SK-N-SH (cell line): ENCODE measurements around the gene TNNT2. TPM values are rescaled to one million over a fixed set of nuclear protein-coding genes. Genes with fewer than 3 reads are reported as not detected.

Experiments used
- CTCF ChIA-PET: fragments of 300-600, 350-600 bp; formaldehyde crosslinking; extraction: SDS; loops from one replicate; lab custom pipeline; 2021; lab: Yijun Ruan, JAX
- POLR2A ChIA-PET: fragments of 350-600 bp; sonication (Branson Sonifier 250); formaldehyde crosslinking; extraction: SDS; loops from one replicate; lab custom pipeline; 2020; ENCODE audit warnings: antibody characterized with exemption, inconsistent platforms; lab: Yijun Ruan, JAX
- DNase-seq: peaks from one replicate; pipeline ENCODE4 v3.0.0; 2012
- H2AFZ ChIP-seq: fragments of 200-600 bp; sonication (generic); 2 replicates; pipeline ENCODE4 v1.8.1; 2016; ENCODE audit warnings: antibody characterized with exemption, mild to moderate bottlenecking, low read depth
- H3F3A ChIP-seq: fragments of 200-600 bp; sonication (generic); replicated peaks from 2 replicates; pipeline ENCODE3; 2016; ENCODE audit warnings: antibody characterized with exemption, mild to moderate bottlenecking; ENCODE audit not compliant: insufficient read depth
- H3K27ac ChIP-seq, 2 experiments: fragments of 200-500 bp in 1 of 2; fragments of 200-600 bp in 1 of 2; sonication (Bioruptor generic) in 1 of 2; sonication (generic), shearing (Covaris generic) in 1 of 2; 2 replicates each; pipeline versions ENCODE4 v1.5.1 to v1.6.1; 2014 to 2016; ENCODE audit warnings: low read depth in 2 of 2, inconsistent platforms in 1 of 2, low read length in 1 of 2, mild to moderate bottlenecking in 1 of 2, mixed read lengths in 1 of 2
- H3K27me3 ChIP-seq: fragments of 200-600 bp; sonication (generic), shearing (Covaris generic); 2 replicates; pipeline ENCODE4 v1.6.1; 2016; ENCODE audit warnings: mixed run types; ENCODE audit not compliant: insufficient read depth
- H3K36me3 ChIP-seq, 2 experiments: fragments of 200-500 bp in 1 of 2; fragments of 200-600 bp in 1 of 2; sonication (Bioruptor generic) in 1 of 2; sonication (generic) in 1 of 2; replicated peaks in 1 of 2; 2 replicates each; pipeline versions ENCODE3 to v1.5.1; 2014 to 2016; ENCODE audit warnings: low read length in 1 of 2, mild to moderate bottlenecking in 1 of 2; ENCODE audit not compliant: insufficient read depth in 2 of 2, control insufficient read depth in 1 of 2
- H3K4me1 ChIP-seq, 2 experiments: fragments of 200-500 bp in 1 of 2; fragments of 200-600 bp in 1 of 2; sonication (Bioruptor generic) in 1 of 2; sonication (generic), shearing (Covaris generic) in 1 of 2; 2 replicates each; pipeline versions ENCODE4 v1.5.1 to v1.6.1; 2014 to 2016; ENCODE audit warnings: low read depth in 1 of 2, low read length in 1 of 2, mixed run types in 1 of 2; ENCODE audit not compliant: insufficient read depth in 2 of 2, control insufficient read depth in 1 of 2
- H3K4me2 ChIP-seq: fragments of 200-600 bp; sonication (generic), shearing (Covaris generic); 2 replicates; pipeline ENCODE4 v1.6.1; 2017; ENCODE audit warnings: mixed run types
- H3K4me3 ChIP-seq, 2 experiments: fragments of 200-500 bp in 1 of 2; fragments of 200-600 bp in 1 of 2; sonication (Bioruptor generic) in 1 of 2; sonication (generic), shearing (Covaris generic) in 1 of 2; 2 replicates each; pipeline versions ENCODE4 v1.5.1 to v1.8.1; 2014 to 2016; ENCODE audit warnings: low read depth in 2 of 2, inconsistent platforms in 1 of 2, low read length in 1 of 2, mild to moderate bottlenecking in 1 of 2, mixed read lengths in 1 of 2, moderate library complexity in 1 of 2
- H3K79me2 ChIP-seq: fragments of 200-600 bp; sonication (generic); 2 replicates; pipeline ENCODE4 v1.8.1; 2017; ENCODE audit warnings: mild to moderate bottlenecking; ENCODE audit not compliant: insufficient read depth
- H3K9ac ChIP-seq: fragments of 200-600 bp; sonication (generic); 2 replicates; pipeline ENCODE4 v1.6.1; 2017; ENCODE audit warnings: mixed run types
- H3K9me2 ChIP-seq: fragments of 200-600 bp; sonication (generic); 2 replicates; pipeline ENCODE4 v1.6.1; 2017; ENCODE audit warnings: mixed run types
- H3K9me3 ChIP-seq: fragments of 200-600 bp; sonication (generic); 2 replicates; pipeline ENCODE4 v1.6.1; 2017; ENCODE audit warnings: mixed run types, mild to moderate bottlenecking, moderate library complexity
- H4K20me1 ChIP-seq: fragments of 200-600 bp; sonication (generic); 2 replicates; pipeline ENCODE4 v1.6.1; 2017; ENCODE audit warnings: mild to moderate bottlenecking, mixed run types; ENCODE audit not compliant: insufficient read depth
- CTCF ChIP-seq: fragments of 200-600 bp; sonication (generic); IDR thresholded peaks from 2 replicates; pipeline ENCODE4 v1.6.1; 2017; ENCODE audit warnings: antibody characterized with exemption, mild to moderate bottlenecking, moderate library complexity
- ELF1 ChIP-seq: IDR thresholded peaks from 2 replicates; pipeline ENCODE4 v1.4.0; 2012
- FOXJ3 ChIP-seq: sonication (generic); formaldehyde crosslinking; IDR thresholded peaks from 2 replicates; pipeline ENCODE4 v1.5.1; 2020; ENCODE audit warnings: mild to moderate bottlenecking, missing genetic modification reagents
- FOXM1 ChIP-seq: IDR thresholded peaks from 2 replicates; pipeline ENCODE4 v1.4.0; 2012; ENCODE audit warnings: low read depth, mild to moderate bottlenecking
- IRF3 ChIP-seq: fragments of 150-350 bp; IDR thresholded peaks from 2 replicates; pipeline ENCODE4 v1.6.1; 2016; ENCODE audit warnings: mild to moderate bottlenecking, low read depth, low read length
- JUND ChIP-seq: IDR thresholded peaks from 2 replicates; pipeline ENCODE4 v1.4.0; 2012
- MAX ChIP-seq: IDR thresholded peaks from 2 replicates; pipeline ENCODE4 v1.4.0; 2012; ENCODE audit warnings: low read depth
- MEF2A ChIP-seq: IDR thresholded peaks from 2 replicates; pipeline ENCODE4 v1.4.0; 2012; ENCODE audit warnings: low read depth, borderline replicate concordance
- MXI1 ChIP-seq: IDR thresholded peaks from 2 replicates; pipeline ENCODE4 v1.6.1; 2012; ENCODE audit warnings: mild to moderate bottlenecking, low read depth, low read length, improper control_type of control experiment
- NRF1 ChIP-seq: IDR thresholded peaks from 2 replicates; pipeline ENCODE4 v1.6.1; 2012; ENCODE audit warnings: low read depth, mild to moderate bottlenecking, low read length
- RXRA ChIP-seq: IDR thresholded peaks from 2 replicates; pipeline ENCODE4 v1.4.0; 2012; ENCODE audit warnings: low read depth, mild to moderate bottlenecking, borderline replicate concordance
- SIN3A ChIP-seq: IDR thresholded peaks from 2 replicates; pipeline ENCODE4 v1.6.1; 2012; ENCODE audit warnings: low read depth, mild to moderate bottlenecking, low read length, moderate library complexity, borderline replicate concordance
- SMC3 ChIP-seq: IDR thresholded peaks from 2 replicates; pipeline ENCODE4 v1.6.1; 2012; ENCODE audit warnings: low read depth, low read length, improper control_type of control experiment
- TAF1 ChIP-seq: IDR thresholded peaks from 2 replicates; pipeline ENCODE4 v1.6.1; 2012; ENCODE audit warnings: low read depth, mild to moderate bottlenecking, low read length, moderate library complexity, borderline replicate concordance
- TCF12 ChIP-seq: IDR thresholded peaks from 2 replicates; pipeline ENCODE4 v1.4.0; 2012
- YY1 ChIP-seq: IDR thresholded peaks from 2 replicates; pipeline ENCODE4 v1.4.0; 2012; ENCODE audit warnings: low read depth, mild to moderate bottlenecking
- WGBS: methylation state at CpG from one replicate; pipeline ENCODE4 v1.1.6; 2017; ENCODE audit warnings: low lambda C conversion rate; 5-methylcytosine and 5-hydroxymethylcytosine counted together
- polyA plus RNA-seq, 3 experiments: library from polyadenylated mRNA; depleted of rRNA; stranded (reverse); fragments of >200 nt; gene quantifications; 2 replicates each; pipeline ENCODE4 v1.2.3, GENCODE V29; 2012
- TF ChIP-seq, protein P1 (sequence below): IDR thresholded peaks from 2 replicates; pipeline ENCODE4; 2012
- TF ChIP-seq, protein P2 (sequence below): fragments of 150-350 bp; IDR thresholded peaks from 2 replicates; pipeline ENCODE4 v1.6.1; 2017; ENCODE audit warnings: antibody characterized with exemption, low read length, low read depth, borderline replicate concordance

Gene TNNT2
- polyA plus RNA-seq, 1 of the 3 experiments (the other 2 are of a cell fraction), result 0.33 TPM

DNA sequence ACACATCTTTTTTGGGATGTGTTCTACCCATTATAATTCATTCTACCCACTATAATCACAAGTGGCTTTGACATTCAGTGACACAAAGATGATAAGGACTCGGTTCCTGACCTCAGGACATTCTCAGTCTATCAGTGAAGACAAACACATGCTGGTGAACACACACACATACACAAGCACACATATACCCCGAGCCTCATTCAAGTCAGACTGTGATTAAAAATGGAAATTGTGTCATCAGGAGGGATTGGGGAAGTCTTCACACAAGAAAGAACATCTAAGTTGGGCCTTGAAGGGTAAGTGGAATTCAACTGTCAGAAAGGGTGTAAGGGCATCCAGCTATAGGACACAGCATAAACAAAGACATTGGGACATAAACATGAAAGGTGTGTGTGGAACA, 24.2 kb upstream of the TNNT2 start:
- Histone ChIP-seq H3F3A (no peaks in the 10 kb centered on the region), H4K20me1 (no peaks in the 10 kb centered on the region), H3K4me2 (no peak overlapping the region), H3K9me2 (no peaks in the 10 kb centered on the region), H3K4me1 (peaks cover 0 to 6% of the 10 kb centered on the region in 2 experiments; a peak in 1 of 4 replicates), H3K79me2 (no peaks in the 10 kb centered on the region), H3K36me3 (no peaks in the 10 kb centered on the region), H3K27me3 (peaks cover 35% of the 10 kb centered on the region; the same call in 1 of the 2 replicates), H3K9me3 (no peaks in the 10 kb centered on the region), H3K9ac (no peak overlapping the region), H3K27ac (no peak overlapping the region), H2AFZ (no peak overlapping the region), H3K4me3 (no peak overlapping the region)
- DNase-seq, result no peak
- POLR2A ChIA-PET, result no interaction called here
- 7% methylated on average over 2 of the region's 2 CpGs for WGBS
- no peak for TF ChIP-seq IRF3
- no peak for TF ChIP-seq YY1
- TF ChIP-seq SIN3A, result no peak
- TF ChIP-seq CTCF, result no peak
- TF ChIP-seq, protein P1, sequence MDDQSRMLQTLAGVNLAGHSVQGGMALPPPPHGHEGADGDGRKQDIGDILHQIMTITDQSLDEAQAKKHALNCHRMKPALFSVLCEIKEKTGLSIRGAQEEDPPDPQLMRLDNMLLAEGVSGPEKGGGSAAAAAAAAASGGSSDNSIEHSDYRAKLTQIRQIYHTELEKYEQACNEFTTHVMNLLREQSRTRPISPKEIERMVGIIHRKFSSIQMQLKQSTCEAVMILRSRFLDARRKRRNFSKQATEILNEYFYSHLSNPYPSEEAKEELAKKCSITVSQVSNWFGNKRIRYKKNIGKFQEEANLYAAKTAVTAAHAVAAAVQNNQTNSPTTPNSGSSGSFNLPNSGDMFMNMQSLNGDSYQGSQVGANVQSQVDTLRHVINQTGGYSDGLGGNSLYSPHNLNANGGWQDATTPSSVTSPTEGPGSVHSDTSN, result no peak
- no peak for TF ChIP-seq TAF1
- no peak for TF ChIP-seq MAX
- TF ChIP-seq TCF12, result no peak
- no peak for TF ChIP-seq NRF1
- TF ChIP-seq JUND, result no peak
- CTCF ChIA-PET, result interaction anchor here (0.6 to 2.7 kb wide), 6 partner anchors 10 to 206 kb away, joined by 3 to 11 read pairs (median 4); no protein-coding TSS in a partner anchor

DNA sequence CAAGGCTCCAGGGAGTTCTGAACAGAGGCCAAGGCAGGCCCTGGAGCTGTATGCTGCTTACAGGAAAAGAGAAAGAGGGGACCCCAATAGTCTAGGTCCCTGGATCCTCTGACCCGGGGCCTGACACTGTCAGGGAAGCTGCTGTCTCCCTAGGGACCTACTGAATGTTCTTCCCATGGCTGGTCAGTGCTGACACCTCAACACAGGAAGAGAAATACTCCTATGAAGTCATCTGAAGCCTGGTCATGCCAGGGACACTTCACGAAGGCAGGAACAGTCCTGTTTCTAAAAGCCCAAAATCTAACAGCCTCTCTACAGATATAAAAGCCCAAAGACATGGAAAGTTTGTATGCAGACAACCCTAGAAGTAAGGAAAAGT, 23.4 kb upstream of the TNNT2 start:
- Histone ChIP-seq H3K9me2 (no peaks in the 10 kb centered on the region), H3K79me2 (no peaks in the 10 kb centered on the region), H2AFZ (no peak overlapping the region), H3K27ac (no peak overlapping the region), H3K4me2 (no peak overlapping the region), H4K20me1 (no peaks in the 10 kb centered on the region), H3K27me3 (peaks cover 35% of the 10 kb centered on the region; the same call in 1 of the 2 replicates), H3K9me3 (no peaks in the 10 kb centered on the region), H3K4me3 (no peak overlapping the region), H3K9ac (no peak overlapping the region), H3F3A (no peaks in the 10 kb centered on the region), H3K4me1 (peaks cover 0 to 9% of the 10 kb centered on the region in 2 experiments; a peak in 1 of 4 replicates), H3K36me3 (no peaks in the 10 kb centered on the region)
- no peak for DNase-seq
- CTCF ChIA-PET, result interaction anchor here (0.6 to 2.7 kb wide), 6 partner anchors 11 to 205 kb away, joined by 3 to 11 read pairs (median 4); no protein-coding TSS in a partner anchor
- 64% methylated on average over 2 of the region's 2 CpGs for WGBS
- POLR2A ChIA-PET, result no interaction called here
- no peak for TF ChIP-seq FOXJ3 (CRISPR knock-in tag)
- no peak for TF ChIP-seq TCF12
- TF ChIP-seq, protein P1, result no peak
- TF ChIP-seq NRF1, result no peak
- no peak for TF ChIP-seq SIN3A
- no peak for TF ChIP-seq SMC3
- no peak for TF ChIP-seq ELF1
- TF ChIP-seq MXI1, result no peak
- TF ChIP-seq MEF2A, result no peak
- TF ChIP-seq FOXM1, result no peak
- TF ChIP-seq, protein P2, sequence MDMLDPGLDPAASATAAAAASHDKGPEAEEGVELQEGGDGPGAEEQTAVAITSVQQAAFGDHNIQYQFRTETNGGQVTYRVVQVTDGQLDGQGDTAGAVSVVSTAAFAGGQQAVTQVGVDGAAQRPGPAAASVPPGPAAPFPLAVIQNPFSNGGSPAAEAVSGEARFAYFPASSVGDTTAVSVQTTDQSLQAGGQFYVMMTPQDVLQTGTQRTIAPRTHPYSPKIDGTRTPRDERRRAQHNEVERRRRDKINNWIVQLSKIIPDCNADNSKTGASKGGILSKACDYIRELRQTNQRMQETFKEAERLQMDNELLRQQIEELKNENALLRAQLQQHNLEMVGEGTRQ, result no peak
- no peak for TF ChIP-seq RXRA
- no peak for TF ChIP-seq IRF3
